Testis (tissue), 3 donors: Measurements from ENCODE around the gene ASB7. TPM values are rescaled to one million over a fixed set of nuclear protein-coding genes. Genes with fewer than 3 reads are reported as not detected.
A peak's percentile ranks its signal among the peaks of the same experiment; 100 is the strongest.
"Not testable (repeated sequence)": the region's sequence is repeated elsewhere in the genome, so short reads cannot be mapped to it uniquely, and the experiment has no call there.

Source experiments
- DNase-seq: peaks from one replicate; pipeline ENCODE4 v3.0.0-alpha.2; 2019
- H3K27ac ChIP-seq, 2 donors: fragments of 200-600 bp; sonication (generic); one replicate each; pipeline ENCODE4 v1.5.1; 2019
- H3K27me3 ChIP-seq: fragments of 200-600 bp; sonication (generic); one replicate; pipeline ENCODE4 v1.5.1; 2019
- H3K36me3 ChIP-seq: fragments of 200-600 bp; sonication (generic); one replicate; pipeline ENCODE4 v1.5.1; 2017; ENCODE audit warnings: low read depth; ENCODE audit errors: missing control alignments
- H3K4me1 ChIP-seq: fragments of 200-600 bp; sonication (generic); one replicate; pipeline ENCODE4 v1.5.1; 2019
- H3K4me3 ChIP-seq, 2 donors: fragments of 200-600 bp; sonication (generic); one replicate each; pipeline ENCODE4 v1.5.1; 2017 to 2019
- H3K9me3 ChIP-seq: fragments of 200-600 bp; sonication (generic); one replicate; pipeline ENCODE4 v1.5.1; 2017
- CTCF ChIP-seq, 3 experiments: fragments of 450-650 bp in 2 of 3; fragments of 200-600 bp in 1 of 3; sonication (generic) in 1 of 3; IDR thresholded peaks; one replicate each; pipeline ENCODE4 v1.5.1; 2016 to 2019; ENCODE audit warnings: antibody characterized with exemption in 3 of 3, mild to moderate bottlenecking in 2 of 3, moderate library complexity in 1 of 3
- POLR2A ChIP-seq: fragments of 450-650 bp; IDR thresholded peaks from one replicate; pipeline ENCODE4 v1.6.1; 2017; ENCODE audit warnings: antibody characterized with exemption, mild to moderate bottlenecking, moderate library complexity
- WGBS, 2 donors: methylation state at CpG; one replicate each; pipeline ENCODE4 v1.1.5; 2018; 5-methylcytosine and 5-hydroxymethylcytosine counted together
- intact Hi-C: fragments of 100-400 bp; cut with DNase I; formaldehyde crosslinking; loops from one replicate; pipeline ENCODE4 v1.15.1; 2023; ENCODE audit warnings: low total_unique reads
- polyA plus RNA-seq: library from polyadenylated mRNA; stranded (reverse); fragments of 350-450 nt; fragmentation: Illumina TruSeq; extraction: RNeasy Lipid Tissue Mini Kit (QIAGEN cat#74804); gene quantifications from one replicate; pipeline ENCODE4 v1.2.3, GENCODE V29; 2014; ENCODE audit warnings: low read depth, low replicate concordance; ENCODE audit not compliant: insufficient read depth
- total RNA-seq, 2 donors: library from RNA; depleted of rRNA; stranded (reverse); fragments of >200 nt; gene quantifications; one replicate each; pipeline ENCODE4 v1.2.3, GENCODE V29; 2016

ASB7 gene
- total and polyA plus RNA-seq, 3 donors from 2014 or later: 13.4 to 23.9 (median 23.6) TPM

- H3K27ac ChIP-seq: no peak overlapping the region
- no peak overlapping the region for H3K4me3 ChIP-seq
- WGBS, 2 donors: 80% methylated on average over 6 to 8 of the region's 8 CpGs
- no peak for TF ChIP-seq POLR2A
- no peak for TF ChIP-seq CTCF (IDR thresholded peaks at IDR 0.05)
- H3K27me3 ChIP-seq: no peaks in the 10 kb centered on the region
- intact Hi-C loops: no loop called here
- no peaks in the 10 kb centered on the region for H3K36me3 ChIP-seq
- peaks cover under 1% of the 10 kb centered on the region for H3K4me1 ChIP-seq
- DNase-seq: no peak
- H3K9me3 ChIP-seq: no peaks in the 10 kb centered on the region
Observed at GRCh38 chr15:100670505-100671021, 68.2 kb downstream of the ASB7 start.

GRCh38 chr15:100671124-100671680 lies 68.8 kb downstream of the ASB7 start:
- intact Hi-C loops: no loop called here
- DNase-seq: no peak
- Histone ChIP-seq H3K27ac (no peak overlapping the region), H3K4me3 (no peak overlapping the region), H3K27me3 (no peaks in the 10 kb centered on the region), H3K4me1 (no peaks in the 10 kb centered on the region), H3K9me3 (no peaks in the 10 kb centered on the region), H3K36me3 (no peaks in the 10 kb centered on the region)
- no peak for TF ChIP-seq POLR2A
- no peak for TF ChIP-seq CTCF (IDR thresholded peaks at IDR 0.05)
- 84 to 85% methylated on average over 15 of the region's 15 CpGs for WGBS, 2 donors

- no peak overlapping the region for H3K4me3 ChIP-seq
- intact Hi-C loops: no loop called here
- no peak for DNase-seq
- no peaks in the 10 kb centered on the region for H3K36me3 ChIP-seq
- H3K9me3 ChIP-seq: no peaks in the 10 kb centered on the region
- WGBS, 2 donors: 60 to 65% methylated on average over 13 of the region's 13 CpGs
- no peaks in the 10 kb centered on the region for H3K27me3 ChIP-seq
- no peak overlapping the region for H3K27ac ChIP-seq
- TF ChIP-seq POLR2A (no peak), CTCF (IDR thresholded peaks at IDR 0.05) (peak; percentile 26 to 50 (median 46))
- no peaks in the 10 kb centered on the region for H3K4me1 ChIP-seq
Observed at GRCh38 chr15:100671858-100672543, 69.6 kb downstream of the ASB7 start.

GRCh38 chr15:100672959-100673358 lies 70.6 kb downstream of the ASB7 start:
- intact Hi-C loops: no loop called here
- WGBS, 2 donors: 80 to 83% methylated on average over 5 of the region's 5 CpGs
- Histone ChIP-seq H3K27ac (no peak overlapping the region), H3K9me3 (no peaks in the 10 kb centered on the region), H3K36me3 (no peaks in the 10 kb centered on the region), H3K4me3 (no peak overlapping the region), H3K27me3 (no peaks in the 10 kb centered on the region), H3K4me1 (no peaks in the 10 kb centered on the region)
- TF ChIP-seq CTCF (IDR thresholded peaks at IDR 0.05): no peak
- TF ChIP-seq POLR2A: no peak
- DNase-seq: no peak

GRCh38 chr15:100679151-100679550 lies 76.8 kb downstream of the ASB7 start:
- H3K4me3 ChIP-seq, H3K9me3 ChIP-seq, H3K27ac ChIP-seq, DNase-seq, H3K36me3 ChIP-seq, H3K4me1 ChIP-seq, intact Hi-C loops, H3K27me3 ChIP-seq: not testable (repeated sequence)
- 92 to 95% methylated on average over 4 to 5 of the region's 5 CpGs for WGBS, 2 donors
